Measurements from ENCODE around the gene TRPV4.
"Not testable (repeated sequence)": the region's sequence is repeated elsewhere in the genome, so short reads cannot be mapped to it uniquely, and the experiment has no call there.

Gene TRPV4

GRCh38 chr12:109833307-109834189 is at the start of gene TRPV4:
TRPV4 (minus strand) TSS chr12:109833398; CDS start chr12:109814796, 18,602 bp downstream.
- no peak for DNase-seq

GRCh38 chr12:109881752-109882151 is 48.6 kb upstream of the TRPV4 start:
- no peak for DNase-seq

- no peak for DNase-seq
Measured at GRCh38 chr12:109880938-109881337, 47.7 kb upstream of the TRPV4 start.

- DNase-seq = peak; percentile 43
Measured at GRCh38 chr12:109880043-109880931, 47.1 kb upstream of the TRPV4 start, which contains the start of gene GLTP. GLTP (minus strand) TSS chr12:109880541; CDS start chr12:109880374, 167 bp downstream.

GRCh38 chr12:109879351-109880042 is 46.3 kb upstream of the TRPV4 start:
- DNase-seq = no peak

- no peak for DNase-seq
Measured at GRCh38 chr12:109878749-109879148, 45.6 kb upstream of the TRPV4 start.

GRCh38 chr12:109878247-109878625 is 45.0 kb upstream of the TRPV4 start:
- DNase-seq = no peak

- no peak for DNase-seq
Measured at GRCh38 chr12:109877504-109878246, 44.5 kb upstream of the TRPV4 start.

GRCh38 chr12:109876406-109876805 is 43.2 kb upstream of the TRPV4 start:
- no peak for DNase-seq

GRCh38 chr12:109875572-109876131 is 42.5 kb upstream of the TRPV4 start:
- DNase-seq = no peak

- DNase-seq = no peak
Measured at GRCh38 chr12:109873653-109874052, 40.5 kb upstream of the TRPV4 start.

- no peak for DNase-seq
Measured at GRCh38 chr12:109871668-109872314, 38.6 kb upstream of the TRPV4 start.

GRCh38 chr12:109870648-109871047 is 37.5 kb upstream of the TRPV4 start:
- no peak for DNase-seq

GRCh38 chr12:109868182-109869051 is 35.2 kb upstream of the TRPV4 start:
- DNase-seq = no peak

GRCh38 chr12:109864916-109865315 is 31.7 kb upstream of the TRPV4 start:
- no peak for DNase-seq

- DNase-seq = no peak
Measured at GRCh38 chr12:109863847-109864712, 30.9 kb upstream of the TRPV4 start.

- DNase-seq = not testable (repeated sequence)
Measured at GRCh38 chr12:109862491-109862890, 29.3 kb upstream of the TRPV4 start.

- DNase-seq = no peak
Measured at GRCh38 chr12:109861689-109862314, 28.6 kb upstream of the TRPV4 start.

GRCh38 chr12:109860977-109861376 is 27.8 kb upstream of the TRPV4 start:
- DNase-seq = no peak

Measured in NCI-H1694 treated with DMSO at 0.1 percent for 48 hours (cell line).